HPDE6-E6E7 (cell line): ENCODE data around the gene ZNF793.

Experiments
- DNase-seq: peaks from one replicate; pipeline ENCODE4 v3.0.0; 2011; ENCODE audit warnings: missing footprints; ENCODE audit errors: extremely low spot score

Gene ZNF793

GRCh38 chr19:37506387-37507166, at the start of gene ZNF793:
Gene ZNF793, plus strand, starts transcription at chr19:37506939. Its CDS starts 16,501 bp downstream, at chr19:37523440.
- DNase-seq, result peak; percentile 90

GRCh38 chr19:37466277-37466797, 40.4 kb upstream of the ZNF793 start:
- no peak for DNase-seq

DNA sequence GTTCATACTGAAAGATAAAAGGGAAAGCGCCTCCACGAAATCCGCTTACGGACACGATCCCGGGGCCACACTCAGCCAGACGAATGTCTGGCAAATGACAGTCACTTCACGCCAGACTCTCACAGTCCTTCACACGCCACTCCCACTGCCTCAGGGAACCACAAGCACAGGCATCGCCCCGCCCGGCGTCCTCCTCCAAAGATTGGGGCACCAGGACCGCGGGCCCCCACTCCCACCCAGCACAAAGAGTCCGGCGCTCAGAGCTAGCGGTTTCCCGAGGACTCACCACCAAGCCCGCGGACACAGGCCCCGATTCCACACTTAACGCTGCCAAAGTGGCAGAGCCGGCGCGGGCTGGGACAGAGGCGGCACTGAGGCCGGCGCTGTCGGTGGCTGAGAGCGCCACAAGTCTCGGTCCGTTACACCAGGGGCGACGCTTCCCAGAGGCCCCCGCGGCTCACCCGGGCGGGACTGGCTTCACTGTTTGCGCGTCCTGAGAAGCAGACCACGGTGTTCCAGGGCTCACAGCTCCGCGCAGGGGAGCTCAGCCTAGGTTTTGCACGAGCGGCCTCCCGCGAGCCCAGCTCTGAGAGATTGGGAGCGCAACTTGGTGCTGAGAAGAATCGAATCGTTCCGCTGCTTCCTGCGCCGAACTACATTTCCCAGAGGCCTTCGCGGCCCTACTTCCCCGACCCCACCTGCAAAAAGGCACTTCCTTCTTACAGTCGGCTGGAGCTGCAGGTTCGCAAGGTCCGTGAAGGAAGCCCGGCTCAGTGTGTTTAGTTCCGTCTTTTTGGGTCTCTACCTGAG, 39.7 kb upstream of the ZNF793 start, which contains the start of gene ZNF569:
ZNF569 (minus strand) TSS at position 647 of the 810 bp plus-strand sequence. CDS start 22,523 bp downstream, outside the sequence.
- peak; percentile 84 for DNase-seq

GRCh38 chr19:37467608-37468090, 39.1 kb upstream of the ZNF793 start:
- DNase-seq, result no peak

- peak; percentile 71 for DNase-seq
Observed at GRCh38 chr19:37468961-37469777, 37.6 kb upstream of the ZNF793 start, which contains the start of gene ZNF570. Gene ZNF570, plus strand, starts transcription at chr19:37469356. Its CDS starts 999 bp downstream, at chr19:37470355.

DNA sequence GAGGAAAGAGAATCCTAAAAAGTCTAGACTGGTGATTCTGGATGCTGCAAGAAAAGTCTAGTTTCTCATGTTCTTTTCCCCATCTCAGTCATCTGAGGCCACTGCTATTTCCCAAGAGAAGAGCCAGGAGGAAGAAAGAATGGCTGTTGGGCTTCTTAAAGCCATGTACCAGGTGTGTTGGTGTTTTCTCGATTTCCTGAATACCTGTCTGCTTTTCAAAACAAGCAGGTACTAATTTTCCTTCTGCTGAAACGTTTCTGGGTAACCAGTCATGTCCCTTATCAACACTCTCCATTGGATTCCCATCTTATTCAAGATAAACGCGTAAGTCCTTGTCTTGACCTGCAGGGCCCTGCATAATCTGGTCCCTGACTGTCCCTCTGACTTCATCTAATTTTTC, 36.5 kb upstream of the ZNF793 start:
- no peak for DNase-seq

GRCh38 chr19:37472165-37472564, 34.6 kb upstream of the ZNF793 start:
- no peak for DNase-seq

GRCh38 chr19:37484406-37485168, 22.2 kb upstream of the ZNF793 start:
- DNase-seq, result no peak

GRCh38 chr19:37492213-37492612, 14.5 kb upstream of the ZNF793 start:
- no peak for DNase-seq

- peak; percentile 13 for DNase-seq
Observed at GRCh38 chr19:37505958-37506386, 767 bp upstream of the ZNF793 start.

- no peak for DNase-seq
Observed at GRCh38 chr19:37507167-37507464, 377 bp downstream of the ZNF793 start.

DNA sequence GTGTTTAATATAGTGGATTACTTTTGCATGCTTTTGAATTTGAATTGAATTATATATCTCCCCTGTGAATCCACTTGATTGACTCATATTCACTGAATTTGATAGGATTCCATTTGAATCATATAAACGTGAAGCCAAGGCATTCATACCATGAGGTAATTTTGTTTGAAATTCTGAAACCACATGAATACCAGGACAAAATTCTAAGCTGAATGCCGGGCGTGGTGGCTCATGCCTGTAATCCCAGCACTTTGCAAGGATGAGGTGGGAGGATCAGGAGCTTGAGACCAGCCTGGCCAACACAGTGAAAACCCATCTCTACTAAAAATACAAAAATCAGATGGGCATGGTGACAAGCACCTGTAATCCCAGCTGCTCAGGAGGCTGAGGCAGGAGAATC, 4.4 kb downstream of the ZNF793 start:
- DNase-seq, result no peak

GRCh38 chr19:37511821-37512220, 5.1 kb downstream of the ZNF793 start:
- DNase-seq, result no peak

GRCh38 chr19:37513397-37513796, 6.7 kb downstream of the ZNF793 start:
- no peak for DNase-seq

GRCh38 chr19:37519890-37520289, 13.2 kb downstream of the ZNF793 start:
- DNase-seq, result peak; percentile 74

DNA sequence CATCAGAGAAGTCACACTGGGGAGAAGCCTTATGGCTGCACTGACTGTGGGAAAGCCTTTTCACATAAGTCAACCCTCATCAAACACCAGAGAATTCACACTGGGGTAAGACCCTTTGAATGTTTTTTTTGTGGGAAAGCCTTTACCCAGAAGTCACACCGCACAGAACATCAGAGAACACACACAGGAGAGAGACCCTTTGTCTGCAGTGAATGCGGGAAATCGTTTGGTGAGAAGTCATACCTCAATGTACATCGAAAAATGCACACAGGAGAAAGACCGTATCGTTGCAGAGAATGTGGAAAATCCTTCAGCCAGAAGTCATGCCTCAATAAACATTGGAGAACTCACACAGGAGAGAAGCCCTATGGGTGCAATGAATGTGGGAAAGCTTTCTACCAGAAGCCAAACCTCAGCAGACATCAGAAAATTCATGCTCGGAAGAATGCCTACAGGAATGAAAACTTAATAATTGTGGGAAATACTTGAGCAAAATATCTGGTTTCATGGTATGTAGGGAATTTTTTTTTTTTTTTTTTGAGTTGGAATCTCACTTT, 30.7 kb downstream of the ZNF793 start:
- DNase-seq, result no peak

GRCh38 chr19:37551129-37551993, 44.6 kb downstream of the ZNF793 start:
- no peak for DNase-seq

GRCh38 chr19:37563518-37563917, 56.8 kb downstream of the ZNF793 start:
- DNase-seq, result no peak

DNA sequence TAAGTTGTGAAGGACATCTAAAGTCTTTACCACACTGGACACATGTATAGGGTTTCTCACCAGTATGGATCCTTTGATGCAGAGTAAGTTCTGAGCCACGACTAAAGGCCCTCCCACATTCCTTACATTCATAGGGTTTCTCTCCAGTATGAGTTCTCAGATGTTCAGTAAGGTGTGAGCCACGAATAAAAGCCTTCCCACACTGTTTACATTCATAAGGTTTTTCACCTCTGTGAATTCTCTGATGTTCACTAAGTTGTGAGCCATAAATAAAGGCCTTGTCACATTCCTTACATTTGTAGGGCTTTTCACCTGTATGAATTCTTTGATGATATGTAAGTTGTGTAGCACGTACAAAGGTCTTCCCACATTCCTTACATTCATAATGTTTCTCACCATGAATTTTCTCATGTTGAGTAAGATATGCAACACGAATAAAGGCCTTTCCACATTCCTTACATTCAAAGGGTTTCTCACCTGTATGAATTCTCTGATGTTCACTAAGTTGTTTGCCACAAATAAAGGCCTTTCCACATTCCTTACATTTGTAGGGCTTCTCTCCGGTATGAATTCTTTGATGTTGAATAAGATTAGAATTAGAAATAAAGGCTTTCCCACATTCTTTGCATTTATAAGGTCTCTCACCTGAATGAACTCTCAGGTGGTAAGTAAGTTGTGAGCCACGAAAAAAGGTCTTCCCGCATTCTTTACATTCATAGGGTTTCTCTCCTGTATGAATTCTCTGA, 58.1 kb downstream of the ZNF793 start:
- DNase-seq, result no peak
